NCI-H2227 (cell line): ENCODE measurements around the gene ATP2C2.
"Not testable (repeated sequence)": the region's sequence is repeated elsewhere in the genome, so short reads cannot be mapped to it uniquely, and the experiment has no call there.

ENCODE experiments used
- DNase-seq: peaks from one replicate; lab custom pipeline; 2025; ENCODE audit not compliant: unreplicated experiment; lab: John Stamatoyannopoulos, UW

The ATP2C2 gene

DNA sequence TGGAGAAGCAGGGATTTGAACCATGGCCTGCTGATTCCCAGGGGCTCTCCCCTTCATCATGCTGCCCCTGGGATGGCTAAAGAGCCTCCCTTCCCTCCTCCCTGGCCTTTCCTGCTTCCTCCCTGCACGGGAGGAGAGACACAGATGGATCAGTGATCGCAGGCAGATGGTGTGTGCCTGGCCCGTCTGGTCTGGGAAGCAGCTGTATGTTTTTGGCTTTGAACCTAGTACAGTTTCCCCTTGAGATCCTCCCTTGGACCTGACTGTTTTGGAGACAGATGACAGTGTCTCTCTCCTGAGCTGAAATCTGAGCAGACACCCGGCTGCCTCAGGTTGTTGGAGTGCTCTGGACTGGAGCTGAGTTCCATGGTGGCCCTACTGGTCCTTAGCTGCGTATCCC lies 29.0 kb upstream of the ATP2C2 start:
- no peak for DNase-seq

DNA sequence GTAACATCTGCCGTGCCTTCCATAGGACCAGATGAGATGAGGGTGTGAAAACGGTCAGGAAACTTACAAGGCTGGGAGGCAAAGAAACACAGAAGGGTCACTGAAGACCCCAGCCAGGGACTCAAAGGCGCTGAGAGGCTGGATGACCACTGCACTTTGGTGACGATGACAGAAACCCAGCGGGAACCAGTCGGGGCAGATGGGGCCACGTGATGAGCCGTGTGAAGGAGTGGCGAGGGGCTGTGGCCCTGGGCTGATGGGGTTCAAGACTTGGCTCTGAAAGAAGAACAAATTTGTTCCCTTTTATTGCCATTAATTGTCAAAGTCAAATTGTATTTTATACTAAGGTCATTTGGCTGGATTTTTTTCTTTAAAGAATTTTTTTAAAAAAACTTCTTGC lies 28.6 kb upstream of the ATP2C2 start:
- no peak for DNase-seq

DNA sequence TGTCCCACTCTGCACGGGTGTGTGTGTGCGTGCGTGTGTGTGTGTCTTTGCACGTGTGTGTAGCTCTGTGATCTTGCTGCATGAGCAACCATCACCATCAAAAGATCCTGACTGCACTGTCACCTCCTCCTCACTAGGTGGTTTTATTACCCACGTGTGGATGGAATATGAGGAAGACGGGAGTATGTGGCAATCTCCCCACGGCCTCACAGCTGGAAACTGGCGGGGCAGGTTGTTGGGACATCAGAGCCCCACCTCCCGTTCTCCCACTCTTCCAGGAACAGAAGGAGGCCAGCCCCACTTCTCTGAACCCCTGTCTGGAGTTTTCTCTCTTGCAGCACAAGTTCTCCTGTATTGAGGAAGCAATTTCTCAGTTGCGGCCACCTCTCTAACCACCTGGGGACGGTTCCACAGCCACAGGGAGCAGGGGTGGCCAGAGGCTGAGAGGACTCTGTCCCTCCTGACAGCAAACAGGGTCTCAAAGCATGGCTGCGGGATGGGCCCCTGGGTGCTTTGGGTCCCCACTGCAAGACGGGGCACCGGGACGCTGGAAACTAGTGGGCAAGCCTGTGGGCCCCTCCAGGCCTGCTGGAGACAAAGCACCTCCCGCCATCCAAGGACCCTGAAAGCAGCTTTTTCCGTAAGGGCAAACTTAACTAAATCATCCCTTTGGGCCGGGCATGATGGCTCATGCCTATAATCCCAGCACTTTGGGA lies 27.9 kb upstream of the ATP2C2 start:
- DNase-seq, result no peak

DNA sequence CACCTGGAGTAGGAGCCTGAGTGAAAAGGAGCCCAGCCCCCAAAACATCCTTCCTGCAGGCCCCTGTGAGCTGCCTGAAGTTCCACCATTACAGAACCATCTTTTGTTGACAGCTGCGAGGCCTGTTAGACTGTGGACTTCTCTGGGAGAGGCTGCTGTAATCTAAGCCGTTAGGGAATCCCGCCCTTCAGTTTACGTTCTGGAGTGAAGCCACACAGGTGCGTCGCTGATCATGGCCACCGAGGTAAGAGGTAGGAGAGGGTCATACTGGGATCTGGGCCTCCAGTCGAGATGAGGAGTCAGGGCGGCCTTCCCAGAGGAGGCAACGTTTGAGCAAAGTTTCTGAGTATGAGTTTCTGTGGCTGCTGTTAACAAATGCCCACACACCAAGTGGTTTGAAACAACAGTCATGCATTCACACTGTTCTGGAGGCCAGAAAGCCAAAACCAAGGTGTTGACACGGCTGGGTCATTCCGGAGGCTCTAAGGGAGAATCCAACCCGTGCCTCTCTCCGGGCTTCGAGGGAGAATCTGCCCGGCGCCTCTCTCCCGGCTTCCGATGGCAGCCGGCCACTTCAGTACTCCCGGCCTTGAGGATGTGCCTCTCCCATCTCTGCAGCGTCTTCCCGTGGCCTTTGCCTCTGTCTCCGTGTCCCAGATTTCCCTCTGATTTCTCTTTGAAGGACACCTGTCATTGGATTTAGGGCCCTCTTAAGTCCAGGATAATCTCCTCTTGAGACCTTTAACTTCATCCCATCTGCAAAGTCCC lies 26.6 kb upstream of the ATP2C2 start:
- DNase-seq, result no peak

DNA sequence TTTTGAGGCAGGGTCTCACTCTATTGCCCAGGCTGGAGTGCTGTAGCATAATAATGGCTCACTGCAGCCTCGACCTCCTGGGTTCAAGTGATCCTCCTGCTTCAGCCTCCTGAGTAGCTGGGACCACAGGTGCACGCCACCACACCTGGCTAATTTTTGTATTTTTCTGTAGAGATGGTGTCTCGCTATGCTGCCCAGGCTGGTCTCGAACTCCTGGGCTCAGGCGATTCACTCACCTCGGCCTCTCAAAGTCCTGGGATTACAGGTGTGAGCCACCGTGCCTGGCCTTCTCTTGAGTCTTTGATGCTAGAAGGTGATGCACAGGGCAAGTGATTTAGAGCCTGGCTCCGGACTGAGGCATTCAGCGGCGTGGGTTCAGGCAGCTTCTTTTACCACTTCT lies 24.5 kb upstream of the ATP2C2 start:
- DNase-seq, result not testable (repeated sequence)

DNA sequence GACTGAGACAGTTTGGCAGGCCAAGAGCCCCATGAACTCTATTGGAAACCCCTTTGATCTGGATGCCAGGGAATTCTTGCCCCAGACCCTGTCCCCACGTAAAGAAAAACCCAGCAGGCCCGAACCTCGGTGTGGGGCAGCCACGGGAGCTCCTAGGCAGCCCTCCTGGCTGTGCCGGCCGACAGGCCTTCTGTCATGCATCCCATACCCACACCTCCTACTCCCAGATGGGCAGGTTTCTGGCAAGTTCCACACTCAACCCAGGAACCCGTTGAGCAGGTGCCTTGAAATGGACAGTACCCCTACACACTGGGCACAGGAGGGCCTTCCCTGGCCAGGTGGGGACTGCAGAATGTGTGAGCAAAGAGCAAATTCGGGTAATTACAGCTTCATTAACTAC lies 23.6 kb upstream of the ATP2C2 start:
- DNase-seq, result no peak

DNA sequence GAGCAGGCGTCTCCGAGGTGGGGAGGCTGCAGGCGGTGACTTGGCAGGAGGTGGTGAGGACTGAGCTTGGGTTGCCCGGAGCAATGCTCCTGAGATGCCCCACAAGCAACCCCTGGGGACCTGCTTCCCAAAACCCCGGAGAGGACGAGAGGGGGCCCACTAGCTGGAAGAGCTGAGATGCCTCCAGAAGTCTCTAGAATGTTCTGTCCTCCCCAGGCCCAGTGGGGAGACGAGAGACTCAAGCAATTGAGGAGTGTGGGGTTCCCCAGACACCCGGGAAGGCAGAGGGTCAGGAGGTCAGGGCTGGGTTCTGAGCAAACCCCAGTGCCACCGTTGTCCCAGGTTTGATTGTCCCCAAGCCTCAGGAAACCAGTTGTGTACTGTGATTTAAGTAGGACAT lies 21.2 kb upstream of the ATP2C2 start:
- no peak for DNase-seq

DNA sequence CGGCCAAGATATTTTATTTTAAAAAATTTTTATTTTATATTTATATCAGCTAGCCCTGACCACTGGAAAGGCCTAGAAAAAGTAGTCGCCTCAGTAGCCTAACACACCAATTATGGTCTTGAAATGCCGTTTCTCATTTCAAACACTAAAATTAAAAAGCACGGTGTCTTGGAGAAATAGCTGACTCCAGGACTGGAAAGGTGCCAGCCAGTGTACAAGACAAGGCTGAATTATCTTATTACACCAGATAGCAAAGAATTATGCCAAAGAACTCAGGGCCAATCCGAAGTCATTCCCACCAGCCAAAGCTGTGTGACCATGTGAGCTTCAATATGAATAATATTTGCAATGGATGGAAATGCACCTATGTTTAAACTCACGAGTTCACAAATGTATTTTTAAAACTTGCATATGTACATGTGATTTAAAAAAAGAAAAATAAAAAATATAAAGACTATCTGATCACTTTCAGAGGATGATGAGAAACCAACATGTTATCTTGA lies 19.9 kb upstream of the ATP2C2 start:
- DNase-seq, result no peak

DNA sequence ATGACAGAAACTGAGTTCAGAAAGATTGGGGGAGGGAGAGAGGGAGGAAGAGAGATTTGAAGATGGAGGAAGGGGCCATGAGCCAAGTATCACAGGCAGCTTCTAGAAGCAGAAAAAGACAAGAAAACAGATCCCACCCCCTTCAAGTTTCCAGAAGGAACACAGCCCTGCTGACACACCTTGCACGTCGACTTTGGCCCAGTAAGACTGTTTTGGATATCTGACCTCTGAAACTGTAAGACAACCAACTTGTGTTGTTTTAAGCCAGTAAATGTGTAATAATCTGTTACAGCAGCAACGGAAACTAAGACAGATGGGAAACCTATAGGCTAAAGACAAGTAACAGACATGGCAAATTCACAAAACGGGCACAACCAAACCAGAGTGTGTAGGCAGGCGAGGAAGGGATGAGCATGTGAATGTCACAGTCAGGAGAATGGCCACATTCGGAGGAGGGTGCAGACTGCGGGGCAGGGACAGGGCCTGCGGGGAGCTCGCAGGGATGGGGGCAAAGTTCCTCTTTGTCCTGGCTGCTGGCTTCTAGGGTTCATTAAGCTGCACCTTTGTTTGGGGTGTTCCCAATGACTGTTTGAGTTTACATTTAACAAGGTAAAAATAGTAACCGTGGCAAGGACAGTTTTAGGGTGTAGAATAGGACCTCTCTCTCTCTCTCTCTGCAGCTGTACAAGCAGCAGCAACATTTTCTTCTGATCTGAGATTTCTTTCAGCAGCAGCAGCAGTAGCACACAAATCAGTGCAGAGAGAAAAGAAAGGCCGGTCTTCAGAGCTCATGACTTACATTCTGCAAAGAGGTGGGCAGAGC lies 18.3 kb upstream of the ATP2C2 start:
- no peak for DNase-seq

DNA sequence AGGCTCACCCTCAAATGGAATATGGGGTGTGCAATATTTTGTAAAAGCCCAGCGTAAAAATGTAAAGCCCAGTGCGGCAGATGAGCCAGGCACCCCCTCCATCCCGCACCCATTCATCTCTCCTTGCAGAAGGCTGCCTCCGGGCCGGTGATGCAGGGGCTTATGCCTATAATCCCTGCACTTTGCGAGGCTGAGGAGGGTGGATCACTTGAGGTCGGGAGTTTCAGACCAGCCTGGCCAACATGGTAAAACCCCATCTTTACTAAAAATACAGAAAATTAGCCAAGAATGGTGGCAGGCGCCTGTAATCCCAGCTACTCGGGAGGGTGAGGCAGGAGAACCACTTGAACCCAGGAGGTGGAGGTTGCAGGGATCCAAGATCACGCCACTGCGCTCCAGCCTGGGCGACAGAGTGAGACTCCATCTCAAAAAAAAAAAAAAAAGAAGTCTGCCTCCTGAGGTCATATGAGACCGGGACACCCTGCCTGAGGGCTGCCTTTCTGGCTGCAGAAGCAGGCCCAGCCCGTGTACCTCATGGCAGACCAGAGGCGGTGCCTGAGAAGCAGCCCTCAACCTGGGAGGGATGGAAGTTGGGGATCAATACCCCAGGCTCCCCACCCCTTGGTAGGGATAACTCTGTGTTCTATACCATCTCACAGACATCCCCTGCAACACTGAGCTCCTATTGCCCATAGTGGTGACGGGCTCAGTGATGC lies 17.5 kb upstream of the ATP2C2 start:
- DNase-seq, result no peak

DNA sequence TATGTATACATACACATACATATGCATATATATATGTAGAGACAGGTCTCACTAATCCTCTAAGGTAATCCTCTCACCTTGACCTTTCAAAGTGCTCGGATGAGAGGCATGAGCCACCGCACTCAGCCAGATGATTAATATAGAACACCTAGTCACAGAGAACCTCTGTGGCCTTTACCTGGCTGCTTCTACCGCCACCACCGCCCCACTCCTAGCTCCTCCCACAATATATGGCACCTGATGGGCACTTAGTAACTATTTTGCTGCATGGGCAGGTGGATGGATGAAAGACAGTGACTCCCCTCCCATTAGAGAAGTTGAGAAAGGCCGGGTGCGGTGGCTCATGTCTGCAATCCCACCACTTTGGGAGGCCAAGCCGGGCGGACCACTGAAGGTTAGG lies 16.7 kb upstream of the ATP2C2 start:
- no peak for DNase-seq

DNA sequence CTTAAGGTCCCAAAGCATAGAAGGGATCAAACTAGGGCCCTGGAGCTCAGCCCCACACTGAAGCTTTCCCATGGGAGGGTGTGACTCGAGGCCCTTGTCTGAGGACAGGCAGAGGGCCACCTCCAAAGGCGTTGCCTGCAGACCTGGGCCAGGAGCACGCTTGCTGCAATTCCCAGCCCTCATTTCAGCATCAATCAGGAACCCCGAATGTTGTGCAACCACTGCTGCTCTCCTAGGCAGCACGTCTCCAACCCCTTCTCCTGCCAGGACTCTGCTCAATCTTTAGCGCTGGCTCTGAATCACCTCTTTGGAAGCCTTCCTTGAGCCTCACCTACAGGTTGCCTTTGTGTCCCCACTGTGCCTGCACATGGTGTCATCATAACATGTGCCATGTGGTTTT lies 14.0 kb upstream of the ATP2C2 start:
- no peak for DNase-seq

DNA sequence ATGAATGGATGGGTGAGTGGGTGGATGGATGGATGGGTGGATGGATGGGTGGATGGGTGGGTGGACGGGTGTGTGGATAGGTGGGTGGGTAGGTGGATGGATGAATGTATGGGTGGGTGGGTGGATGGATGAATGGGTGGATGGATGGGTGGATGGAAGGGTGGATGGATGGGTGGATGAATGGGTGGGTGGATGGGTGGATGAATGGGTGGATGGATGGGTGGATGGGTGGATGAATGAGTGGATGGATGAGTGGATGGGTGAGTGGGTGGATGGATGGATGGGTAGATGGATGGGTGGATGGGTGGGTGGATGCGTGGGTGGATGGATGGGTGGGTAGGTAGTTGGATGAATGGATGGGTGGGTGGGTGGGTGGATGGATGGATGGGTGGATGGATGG lies 13.2 kb upstream of the ATP2C2 start:
- DNase-seq, result no peak

DNA sequence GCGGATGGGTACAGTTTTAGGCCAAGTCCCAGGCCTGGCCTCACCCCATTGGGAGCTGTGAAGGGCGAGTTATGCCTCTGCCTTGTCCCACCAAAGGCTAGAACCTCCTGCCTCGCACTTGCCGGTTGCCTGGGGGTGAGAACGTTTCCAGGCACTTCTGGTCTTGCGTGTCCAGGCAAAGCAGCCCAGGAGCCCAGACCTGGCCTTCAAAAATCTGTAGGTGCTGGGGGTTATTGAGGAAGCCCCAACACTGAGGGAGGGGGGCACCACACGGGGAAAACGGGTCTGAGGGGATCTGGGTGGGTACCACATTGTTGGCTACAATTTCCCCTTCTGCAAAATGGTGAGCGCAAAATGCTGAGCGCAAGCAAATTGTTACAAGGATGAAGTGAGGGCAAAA lies 12.2 kb upstream of the ATP2C2 start:
- DNase-seq, result no peak

DNA sequence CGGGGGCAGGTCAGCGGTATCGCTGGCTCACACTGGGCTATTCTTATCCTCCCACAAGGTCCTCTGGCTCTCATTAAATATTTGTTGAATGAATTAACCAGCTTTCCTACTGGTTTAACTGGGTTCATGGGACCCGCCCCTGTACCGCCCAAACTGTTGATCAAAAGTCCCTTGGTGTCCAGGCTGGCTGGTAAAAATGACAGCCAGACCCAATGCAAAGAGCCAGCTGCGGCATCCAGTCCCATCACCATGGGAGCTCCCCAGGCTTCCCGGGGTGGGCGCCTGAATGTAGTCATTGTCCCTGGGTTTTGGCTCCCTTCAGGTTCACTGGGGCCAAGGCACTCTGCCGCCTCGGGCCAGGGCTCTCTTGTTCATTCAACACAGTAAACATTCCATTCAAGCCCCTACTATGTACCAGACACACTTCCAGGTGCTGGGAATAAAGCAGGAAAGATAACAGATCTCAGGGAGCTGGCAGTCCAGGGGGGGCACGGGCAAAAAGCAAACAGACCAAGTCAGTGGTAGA lies 11.7 kb upstream of the ATP2C2 start:
- DNase-seq, result no peak

DNA sequence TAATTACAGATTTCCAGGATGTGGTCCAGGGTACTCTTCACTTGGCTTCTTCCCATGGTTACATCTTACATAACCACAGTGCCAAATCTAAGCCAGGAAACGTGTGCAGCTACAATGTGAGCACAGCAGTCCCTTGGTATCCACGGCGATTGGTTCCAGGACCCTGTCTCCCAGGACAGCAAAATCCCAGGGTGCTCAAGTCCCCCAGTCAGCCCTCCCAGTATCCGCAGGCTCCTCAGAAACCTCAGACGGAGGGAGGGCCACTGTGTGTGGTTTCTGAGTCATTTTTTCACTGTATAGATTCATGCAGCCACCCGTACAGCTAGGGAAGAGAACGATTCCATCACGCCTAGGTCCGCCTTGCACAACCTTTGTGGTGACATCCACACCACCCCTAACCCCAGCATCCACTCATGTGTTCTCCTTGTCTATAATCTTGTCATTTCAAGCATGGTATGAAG lies 11.1 kb upstream of the ATP2C2 start:
- DNase-seq, result no peak

DNA sequence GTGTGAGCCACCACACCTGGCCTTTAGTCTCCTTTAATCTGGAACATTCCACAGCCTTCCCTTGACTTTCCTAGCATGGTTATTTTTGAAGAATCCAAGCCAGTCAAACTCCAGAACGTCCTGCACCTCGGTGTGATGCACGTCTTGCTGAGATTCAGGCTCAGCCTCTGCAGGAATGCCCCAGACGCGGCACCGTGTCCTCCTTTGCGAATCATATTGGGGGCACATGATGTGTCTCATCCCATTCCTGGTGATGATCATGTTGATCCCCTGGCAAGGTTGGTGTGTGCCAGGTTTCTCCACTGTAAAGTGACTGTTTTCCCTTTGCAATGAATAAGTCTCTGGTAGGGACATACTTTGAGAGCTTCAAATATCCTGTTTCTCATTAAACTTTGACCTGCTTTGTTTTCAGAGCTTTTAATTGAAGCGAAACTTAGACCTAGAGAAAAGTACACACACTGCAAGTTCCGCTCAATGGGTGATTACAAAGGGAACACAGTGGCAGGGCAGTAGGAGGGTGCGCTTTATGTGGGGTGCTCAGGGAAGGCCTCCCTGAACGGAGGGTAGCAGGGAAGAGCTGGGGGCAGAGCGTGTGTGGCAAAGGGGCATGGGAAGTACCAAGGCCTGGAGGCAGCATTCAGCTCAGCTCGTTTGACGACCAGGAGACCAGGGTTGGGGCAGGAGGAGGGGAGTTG lies 9.6 kb upstream of the ATP2C2 start:
- no peak for DNase-seq

DNA sequence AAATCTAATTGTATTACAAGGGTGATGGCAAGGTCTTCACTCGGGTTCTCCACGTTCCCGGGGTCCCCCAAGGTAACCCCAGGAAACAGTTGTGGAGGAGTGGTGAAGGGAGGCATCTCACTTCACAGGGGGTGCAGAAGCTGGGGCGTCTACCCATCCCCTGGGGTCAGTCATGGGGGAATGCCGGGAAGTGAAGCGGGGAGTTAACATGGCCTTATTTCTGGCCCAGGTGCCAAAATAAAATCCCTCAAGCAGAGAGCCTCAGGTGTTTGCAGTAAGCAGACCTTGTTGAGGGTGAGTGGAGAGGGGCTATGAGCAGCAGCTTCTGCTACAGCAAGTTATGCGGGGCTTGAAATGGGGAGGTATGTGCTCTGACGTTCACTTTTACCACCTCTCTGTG lies 9.0 kb upstream of the ATP2C2 start:
- no peak for DNase-seq

DNA sequence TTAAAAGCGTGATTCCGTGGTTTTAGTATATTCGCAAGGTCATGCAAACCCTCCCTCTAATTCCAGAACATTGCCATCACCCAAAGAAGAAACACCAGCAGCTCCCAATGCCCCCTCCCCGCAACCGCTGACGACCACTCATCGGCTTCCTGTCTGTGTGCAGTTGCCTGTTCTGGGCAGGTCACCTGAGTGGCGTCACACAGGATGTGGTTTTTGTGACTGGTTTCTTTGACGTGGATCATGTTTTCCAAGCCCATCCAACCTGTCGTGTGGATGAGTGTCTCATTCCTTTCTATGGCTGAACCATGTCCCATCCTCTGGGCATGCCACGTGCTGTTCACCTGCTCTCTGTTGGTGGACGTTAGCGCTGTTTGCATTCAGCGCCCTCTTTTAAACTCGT lies 8.2 kb upstream of the ATP2C2 start:
- no peak for DNase-seq

DNA sequence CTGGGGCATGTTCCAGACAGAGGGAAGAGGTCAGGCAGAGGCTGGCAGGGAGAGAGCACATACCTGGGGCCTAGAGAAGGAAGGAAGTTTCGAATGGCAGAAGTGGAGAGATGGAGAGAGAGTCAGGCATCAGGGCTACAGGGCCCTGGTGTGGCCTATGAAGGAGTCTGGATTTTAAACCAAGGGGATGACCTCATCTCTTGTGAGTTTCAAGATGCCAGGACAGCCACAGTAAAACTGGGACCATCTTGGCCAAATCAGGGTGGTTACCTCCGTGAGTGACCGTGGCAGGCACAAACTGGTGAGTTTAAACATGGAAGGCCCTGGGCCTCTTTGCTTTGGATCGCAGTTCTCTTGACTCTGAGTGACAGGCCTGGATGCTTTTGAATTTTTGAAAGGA lies 7.6 kb upstream of the ATP2C2 start:
- no peak for DNase-seq
